Endometrial microvascular endothelial cells (primary cell): ENCODE measurements around the gene VTI1A. TPM values are rescaled to one million over a fixed set of nuclear protein-coding genes. Genes with fewer than 3 reads are reported as not detected.
"Not testable (repeated sequence)": the region's sequence is repeated elsewhere in the genome, so short reads cannot be mapped to it uniquely, and the experiment has no call there.

ENCODE experiments used
- in situ Hi-C: cut with HindIII; loops from 2 replicates; pipeline ENCODE4 v1.10.0; 2017; ENCODE audit warnings: low sequenced_read_pairs, low pct_unique_long_range_greater_than_20kb; ENCODE audit errors: inconsistent ontology term
- total RNA-seq: library from RNA; depleted of rRNA; stranded (reverse); fragments of >200 nt; gene quantifications from one replicate; pipeline ENCODE4 v1.2.3, GENCODE V29; 2015; ENCODE audit errors: inconsistent ontology term

The VTI1A gene
- total RNA-seq, 1 donor from 2014 or later = 40.9 TPM

DNA sequence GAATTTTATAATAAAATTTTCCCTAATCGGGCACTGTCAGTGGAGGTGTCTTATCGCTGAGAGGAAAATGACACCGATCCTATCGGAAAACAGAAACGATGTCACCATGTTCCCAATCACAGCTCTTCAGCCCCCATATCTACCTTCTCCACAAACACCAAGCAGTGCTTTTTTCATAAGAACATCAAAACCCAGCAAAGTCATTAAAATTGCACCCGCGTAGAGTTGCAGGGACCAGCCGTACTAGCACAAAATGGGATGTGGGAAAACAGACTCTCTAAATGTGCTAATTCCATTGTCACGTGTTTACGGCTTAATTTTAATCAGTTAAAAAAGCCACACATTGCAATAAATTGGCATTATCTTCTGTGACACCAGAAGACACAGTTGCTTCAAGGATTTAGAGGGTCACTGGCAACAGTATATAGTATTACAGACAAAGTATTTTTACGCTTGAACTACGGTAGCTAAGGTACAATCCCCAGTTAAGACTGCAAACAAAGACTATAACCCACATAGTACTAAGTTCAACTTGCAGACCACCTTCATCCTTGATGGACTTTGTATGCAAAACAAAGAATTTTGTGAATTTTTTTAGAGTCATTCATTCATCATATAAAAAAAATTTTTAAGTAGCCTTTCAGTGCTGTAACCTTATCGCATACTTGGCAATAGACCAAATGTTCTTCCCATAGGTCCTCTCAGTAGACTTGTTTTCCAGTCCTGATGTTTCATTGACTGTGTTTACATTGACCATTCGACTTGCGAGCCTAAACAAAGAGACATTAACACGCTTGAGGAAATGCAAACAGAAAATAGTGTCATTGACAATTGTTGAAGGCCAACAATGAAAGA, 116.0 kb downstream of the VTI1A start:
- in situ Hi-C loops = no loop called here

DNA sequence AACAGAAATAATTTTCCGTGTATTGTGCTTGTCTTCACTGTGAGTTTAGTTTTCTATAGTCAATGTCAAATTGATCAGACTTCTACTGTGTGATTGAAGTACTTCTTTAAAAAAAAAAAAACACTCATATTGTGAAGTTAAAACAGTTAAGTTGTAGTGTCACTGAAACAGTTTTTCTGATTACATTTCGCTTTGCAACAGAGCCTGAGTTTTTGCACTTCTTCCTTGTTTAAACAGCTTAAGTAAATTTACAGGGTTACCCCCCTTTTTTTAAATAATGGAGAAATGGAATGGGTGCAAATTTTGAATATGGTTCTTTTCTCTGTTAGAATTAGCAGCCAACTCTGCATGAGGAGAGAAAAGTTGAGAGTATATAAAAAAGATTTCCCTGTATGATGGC, 117.3 kb downstream of the VTI1A start:
- in situ Hi-C loops = no loop called here

DNA sequence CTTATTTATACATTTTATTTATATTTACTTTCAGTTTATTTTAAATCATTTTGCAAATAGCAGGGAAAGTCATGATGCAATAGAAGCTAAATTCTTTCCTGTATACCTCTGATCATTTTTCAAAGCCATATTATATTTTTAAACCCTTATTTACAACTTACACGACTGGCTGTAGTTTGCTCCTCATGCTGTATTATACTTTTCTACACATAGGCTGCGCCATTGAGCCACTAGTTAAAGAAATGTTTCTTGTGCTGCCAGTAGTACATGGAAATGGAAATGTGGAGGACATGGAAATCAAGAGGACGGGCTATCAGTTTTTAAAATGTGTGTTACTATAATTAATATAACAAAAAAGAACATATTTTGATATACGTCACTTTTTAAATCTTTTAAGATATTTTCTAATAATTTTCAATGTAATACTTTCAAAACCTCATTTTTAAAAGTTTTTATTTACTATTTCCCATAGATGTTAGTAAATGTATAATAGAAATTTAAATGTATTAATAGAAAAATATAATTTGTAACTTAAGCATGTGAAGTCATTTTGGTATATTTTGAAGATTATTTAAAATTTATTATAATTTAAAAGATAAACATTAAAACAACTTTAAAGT, 118.5 kb downstream of the VTI1A start:
- in situ Hi-C loops = no loop called here

DNA sequence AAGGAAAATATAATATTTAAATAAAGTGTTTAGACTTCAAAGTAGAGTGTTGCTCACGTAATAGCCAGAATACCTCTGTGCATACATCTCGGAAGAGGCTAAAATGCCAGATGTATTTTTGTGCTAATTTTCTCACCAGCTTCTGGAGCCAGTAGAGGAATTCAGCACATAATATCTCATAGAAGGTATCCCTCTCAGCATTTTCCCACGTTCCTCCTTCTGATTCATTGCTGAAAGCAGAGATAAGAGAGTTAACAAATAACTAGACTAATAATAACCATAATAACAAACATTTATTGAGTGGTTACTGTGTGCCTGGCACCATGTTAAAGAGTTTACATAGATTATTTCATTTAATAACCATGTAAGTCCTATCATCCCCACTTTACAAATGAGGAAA, 123.6 kb downstream of the VTI1A start:
- in situ Hi-C loops = no loop called here

DNA sequence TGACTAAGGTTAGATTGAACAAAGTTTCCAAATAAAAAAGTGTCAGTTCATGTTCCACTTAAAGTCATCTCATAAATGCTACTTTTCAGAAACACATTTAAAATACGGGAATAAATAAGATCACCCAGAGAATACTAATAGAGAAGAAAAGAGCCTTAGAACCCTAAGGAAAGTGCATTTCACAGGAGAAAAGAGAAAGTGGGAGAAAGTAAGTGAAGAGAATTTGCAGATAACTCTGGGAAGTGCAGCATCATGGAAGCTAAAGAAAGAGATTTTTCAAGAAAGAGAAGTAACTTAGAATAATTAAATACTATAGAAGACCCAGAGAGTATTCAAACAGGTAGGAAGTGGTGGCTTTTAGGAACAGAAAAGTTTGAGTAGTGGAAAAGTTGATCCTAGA, 132.6 kb downstream of the VTI1A start:
- in situ Hi-C loops = no loop called here

DNA sequence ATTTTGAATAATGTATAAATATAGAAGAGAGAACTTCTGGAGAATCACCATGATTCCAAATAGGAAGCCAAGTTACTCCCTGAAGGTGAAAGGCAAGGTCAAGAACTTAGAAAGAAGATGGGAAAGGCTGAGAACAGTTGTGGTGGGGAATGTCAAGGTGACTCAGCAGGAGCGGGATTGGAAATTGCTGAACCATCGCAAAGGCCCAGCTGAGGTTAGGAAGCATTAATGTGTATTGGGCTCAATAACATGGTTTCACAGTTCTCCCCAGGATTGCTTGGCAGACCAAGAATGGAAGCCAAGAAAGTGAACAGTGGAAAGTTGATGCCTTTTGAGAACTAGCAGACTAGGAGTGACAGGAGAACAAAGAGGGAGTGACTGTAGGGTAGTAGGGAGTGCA, 133.3 kb downstream of the VTI1A start:
- in situ Hi-C loops = no loop called here

DNA sequence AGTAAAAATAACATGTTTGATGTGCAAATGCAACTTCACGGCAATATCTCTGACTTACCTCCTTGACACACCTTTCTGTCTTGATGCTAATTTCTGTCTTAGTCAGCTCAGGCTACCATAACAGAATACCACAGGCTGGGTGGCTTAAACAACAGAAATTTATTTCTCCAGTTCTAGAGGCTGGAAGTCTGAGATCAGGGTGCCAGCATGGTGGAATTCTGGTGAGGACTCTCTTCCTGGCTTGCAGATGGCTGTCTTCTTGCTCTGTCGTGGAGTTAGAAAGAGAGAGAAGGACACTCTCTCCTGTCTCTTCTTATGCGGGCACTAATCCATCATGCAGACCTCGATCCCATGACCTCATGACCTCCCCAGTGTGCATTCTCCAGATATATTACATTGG, 134.9 kb downstream of the VTI1A start:
- in situ Hi-C loops = no loop called here

DNA sequence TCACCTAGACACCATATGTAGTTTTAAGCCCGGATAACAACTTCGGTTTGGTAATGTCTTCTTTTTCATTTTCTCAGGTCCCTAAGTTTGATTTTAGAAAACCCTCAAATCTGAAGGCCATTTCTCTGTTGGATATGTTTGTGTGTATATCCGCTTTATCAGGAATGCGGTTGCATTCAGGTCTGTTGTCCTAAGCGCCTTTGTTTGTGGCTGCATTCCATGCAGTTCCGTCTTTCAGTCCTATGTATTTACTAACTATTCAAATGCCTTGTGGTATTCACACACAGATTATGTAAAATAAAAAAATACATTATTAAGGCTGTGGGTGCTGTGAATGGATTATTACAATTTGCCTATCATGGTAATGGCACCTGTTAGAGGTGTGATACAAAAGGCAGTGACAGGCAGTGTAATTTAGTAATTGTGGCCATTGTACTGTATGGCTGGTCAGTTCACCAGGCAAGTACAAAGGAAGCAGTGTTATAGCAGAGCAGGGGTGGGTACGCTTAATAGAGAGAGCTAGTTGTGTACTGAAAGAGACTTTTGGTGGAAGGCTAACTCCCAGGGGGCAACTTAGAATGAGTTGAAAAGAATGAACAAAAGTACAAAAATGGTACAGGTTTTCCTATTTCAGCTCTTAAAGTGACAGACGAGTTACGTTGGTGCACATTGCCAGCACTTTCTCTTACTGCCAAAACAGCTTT, 136.4 kb downstream of the VTI1A start:
- in situ Hi-C loops = no loop called here

DNA sequence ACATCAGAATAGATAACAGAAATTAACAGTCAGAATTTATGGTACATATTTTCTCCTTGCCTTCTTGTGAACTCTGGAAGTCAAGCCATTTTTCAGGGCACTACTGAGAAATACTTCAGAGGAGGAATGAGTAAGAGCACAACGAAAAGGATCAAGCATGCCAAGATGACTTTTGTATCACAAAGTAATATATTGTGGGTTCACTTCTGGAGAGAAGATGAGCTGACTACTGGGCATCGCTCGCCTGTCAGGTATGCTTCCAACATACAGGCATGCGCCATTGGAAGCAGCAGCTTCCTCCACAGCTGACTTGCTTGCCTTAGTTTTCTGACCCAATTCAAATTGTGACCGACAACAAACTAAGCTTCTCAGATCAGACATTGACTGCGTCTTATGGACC, 137.3 kb downstream of the VTI1A start:
- in situ Hi-C loops = no loop called here

DNA sequence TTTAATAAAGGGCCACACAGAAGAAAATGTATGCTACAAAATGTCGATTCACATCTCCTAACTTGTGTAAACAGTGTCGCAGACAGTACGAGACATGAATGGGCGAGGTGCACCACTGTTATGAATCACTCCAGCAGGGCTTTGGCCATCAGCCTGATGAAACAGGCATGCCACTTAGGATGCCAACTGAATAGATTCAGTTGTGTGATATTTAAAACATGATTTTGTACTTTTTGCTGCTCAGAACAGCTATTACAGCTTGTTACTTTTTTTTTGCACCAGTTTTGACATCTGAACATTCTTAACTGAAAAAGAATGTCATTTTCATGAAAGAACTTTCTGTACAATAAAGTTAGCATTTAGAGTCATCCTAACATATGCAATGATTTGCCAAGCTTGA, 138.1 kb downstream of the VTI1A start:
- in situ Hi-C loops = no loop called here

DNA sequence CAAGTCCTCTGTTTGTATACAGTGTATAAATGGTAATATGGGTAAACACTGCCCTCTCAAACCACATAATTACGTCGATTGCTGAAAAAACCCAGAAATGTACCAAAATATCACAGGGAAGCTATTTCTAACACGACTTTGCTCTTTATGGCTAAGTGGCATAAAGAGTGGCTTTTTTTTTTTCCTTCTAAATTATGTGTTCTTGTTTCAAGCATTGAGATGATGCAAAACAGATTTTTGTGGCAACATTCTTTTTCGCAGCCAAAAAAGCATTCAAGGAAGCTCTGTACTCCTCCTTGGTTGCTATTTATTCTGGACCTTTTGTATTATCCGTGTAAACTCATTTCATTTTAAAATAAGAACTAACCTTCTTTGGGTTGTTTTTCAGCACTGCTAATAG, 138.9 kb downstream of the VTI1A start:
- in situ Hi-C loops = no loop called here

DNA sequence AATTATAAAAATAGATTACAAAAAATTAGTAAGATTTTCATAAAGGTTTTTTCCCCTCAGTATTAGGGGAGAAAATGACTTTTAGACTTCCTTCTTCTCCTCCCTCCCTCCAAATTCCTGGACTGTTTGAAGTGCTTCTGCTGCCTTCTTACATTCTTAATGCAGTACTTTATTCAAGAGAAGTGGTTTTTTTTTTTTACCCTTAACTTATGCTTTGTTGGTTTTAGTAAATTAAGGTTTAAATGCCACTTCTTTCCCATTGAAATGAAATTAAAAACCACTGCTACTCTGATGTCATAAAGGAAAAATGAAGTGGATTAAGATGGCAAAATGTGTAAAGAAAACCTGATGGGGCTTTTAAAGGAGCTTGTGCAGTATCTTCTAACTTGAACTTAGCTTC, 140.7 kb downstream of the VTI1A start:
- in situ Hi-C loops = no loop called here

DNA sequence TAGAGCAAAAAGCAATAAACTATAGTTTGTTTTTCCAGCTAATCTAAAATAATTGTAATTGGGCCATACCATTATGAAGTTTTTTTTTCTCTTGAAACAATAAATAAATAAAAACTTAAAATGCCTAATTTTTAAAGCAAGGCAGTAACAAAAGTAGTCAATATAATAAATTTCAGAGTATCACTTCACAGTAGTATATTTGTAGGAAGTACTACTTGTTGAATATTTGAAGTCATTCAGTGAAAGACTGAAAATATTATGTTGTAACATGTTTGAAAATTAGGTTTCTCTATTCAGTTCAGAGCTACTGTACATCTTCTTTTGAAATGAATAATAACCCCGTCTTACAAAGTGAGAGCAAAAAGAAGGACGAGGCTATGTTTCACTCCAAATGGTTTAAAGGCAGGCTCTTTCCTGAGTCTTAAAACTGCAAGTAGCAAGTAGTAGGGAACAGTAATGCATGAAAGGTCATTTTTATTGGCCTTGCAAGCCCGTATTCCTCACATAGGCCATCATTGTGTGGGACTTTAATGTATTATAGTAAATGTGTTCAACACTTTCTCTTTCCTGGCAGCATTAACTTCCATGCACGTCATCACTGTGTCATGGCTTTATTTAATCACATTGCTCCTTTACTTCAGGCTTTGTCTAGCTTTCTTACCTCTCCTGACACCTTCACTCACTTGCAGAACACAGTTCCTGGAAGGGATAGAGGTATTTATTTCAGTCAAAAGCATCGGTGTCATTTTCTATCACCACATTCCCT, 141.4 kb downstream of the VTI1A start:
- in situ Hi-C loops = no loop called here

DNA sequence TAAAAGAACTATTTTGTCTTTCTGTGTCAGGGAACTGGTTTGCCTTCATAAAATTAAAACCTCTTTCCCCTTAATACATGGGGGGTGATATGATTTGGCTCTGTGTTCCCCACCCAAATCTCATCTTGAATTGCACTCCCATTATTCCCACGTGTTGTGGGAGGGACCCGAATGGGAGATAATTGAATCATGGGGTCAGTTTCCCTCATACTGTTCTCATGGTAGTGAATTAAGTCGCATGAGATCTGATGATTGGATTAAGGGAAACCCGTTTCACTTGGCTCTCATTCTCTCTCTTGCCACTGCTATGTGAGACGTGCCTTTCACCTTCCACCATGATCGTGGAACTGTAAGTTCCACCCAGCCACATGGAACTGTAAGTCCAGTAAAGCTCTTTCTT, 142.1 kb downstream of the VTI1A start:
- in situ Hi-C loops = no loop called here

DNA sequence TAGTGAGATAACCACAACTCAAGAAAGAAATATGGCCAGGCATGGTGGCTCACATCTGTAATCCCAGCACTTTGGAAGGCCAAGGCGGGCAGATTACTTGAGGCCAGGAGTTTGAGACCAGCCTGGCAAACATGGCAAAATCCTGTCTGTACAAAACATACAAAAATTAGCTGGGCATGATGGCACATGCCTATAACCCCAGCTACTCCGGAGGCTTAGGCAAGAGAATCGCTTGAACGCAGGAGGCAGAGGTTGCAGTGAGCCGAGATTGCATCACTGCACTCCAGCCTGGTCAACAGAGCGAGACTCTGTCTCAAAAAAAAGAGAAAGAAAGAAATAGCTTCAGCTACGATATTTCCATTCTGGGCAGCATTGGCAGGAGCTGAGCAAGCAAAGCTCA, 143.8 kb downstream of the VTI1A start:
- in situ Hi-C loops = not testable (repeated sequence)

DNA sequence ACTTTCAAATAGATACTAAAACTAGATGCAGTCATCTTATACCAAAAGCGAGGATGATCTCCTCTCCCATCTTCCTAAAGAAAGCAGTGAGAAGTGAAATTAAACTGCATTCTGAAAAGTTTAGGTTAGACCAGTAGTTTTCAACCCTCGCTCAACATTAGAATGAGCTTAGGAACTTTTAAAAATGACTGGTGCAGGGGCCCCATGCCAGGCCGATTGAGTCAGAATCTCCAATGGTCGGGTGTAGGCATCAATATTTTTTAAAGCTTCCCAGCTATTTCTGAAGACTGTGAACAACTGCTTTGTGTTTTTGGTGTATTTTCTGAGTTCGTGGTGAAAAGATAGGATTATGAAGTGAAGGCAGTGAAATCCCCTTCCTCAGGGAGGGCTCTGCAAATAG, 146.0 kb downstream of the VTI1A start:
- in situ Hi-C loops = no loop called here

DNA sequence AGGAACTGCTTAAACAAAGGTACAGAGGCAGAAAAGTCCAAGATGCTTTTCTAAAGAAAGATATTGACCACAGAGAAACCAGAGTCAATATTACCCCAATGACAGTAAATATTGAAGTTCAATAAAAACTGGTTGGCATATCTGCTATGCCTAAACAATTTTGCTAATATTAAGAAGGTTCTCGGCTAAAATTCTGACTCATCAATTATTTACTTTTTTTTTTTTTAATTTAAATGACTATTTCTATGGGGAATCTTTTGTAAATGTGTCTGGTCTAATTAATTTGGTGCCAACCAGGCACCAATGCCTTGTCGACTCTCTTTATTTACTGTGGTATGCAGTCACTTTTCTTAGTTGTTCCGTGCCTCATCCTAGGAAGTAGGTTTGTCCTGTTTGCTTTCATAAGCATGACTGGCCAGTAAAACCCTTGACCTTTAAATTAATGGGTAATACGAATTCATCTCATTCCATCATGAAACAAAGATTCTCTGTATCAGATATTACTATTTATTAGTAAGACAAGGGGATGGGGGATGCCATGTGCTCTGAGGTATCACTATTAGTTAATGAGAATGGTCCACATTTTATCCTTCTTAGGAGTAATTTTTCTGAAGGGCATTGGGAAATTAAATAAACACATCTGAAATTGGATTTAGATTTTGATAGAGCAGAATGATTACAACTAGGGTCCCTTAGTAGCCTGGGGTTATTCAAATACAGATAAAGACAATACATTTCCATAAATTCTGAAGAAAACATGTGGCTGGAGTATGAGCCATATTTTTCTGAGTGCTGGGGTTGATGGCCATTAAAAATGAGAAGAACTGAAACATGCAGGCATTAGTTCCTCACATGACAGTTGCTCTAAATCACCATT, 154.4 kb downstream of the VTI1A start:
- in situ Hi-C loops = no loop called here

DNA sequence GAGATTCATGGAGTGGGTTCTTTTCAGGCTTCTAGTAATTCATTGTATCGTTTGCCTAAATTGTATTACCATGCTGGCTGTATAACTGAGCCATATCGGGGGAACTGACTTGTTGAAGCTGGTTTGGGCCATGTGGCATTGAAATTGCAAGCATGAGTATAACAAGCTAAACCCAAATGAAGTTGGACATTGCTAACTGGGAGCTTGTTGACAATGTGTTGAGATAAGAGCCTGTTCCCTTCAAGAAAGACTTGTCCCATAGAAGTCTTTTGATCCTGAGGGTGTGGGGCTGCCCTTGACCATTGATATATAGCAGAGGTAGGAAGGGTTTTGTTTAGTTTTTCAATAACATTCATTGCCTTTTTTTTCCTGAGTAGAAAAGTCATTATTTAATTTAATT, 156.0 kb downstream of the VTI1A start:
- in situ Hi-C loops = no loop called here
